ENCODE results near the gene GUF1. TPM values are rescaled to one million over a fixed set of nuclear protein-coding genes. Genes with fewer than 3 reads are reported as not detected.
A peak's percentile ranks its signal among the peaks of the same experiment; 100 is the strongest.

GUF1 gene, protein sequence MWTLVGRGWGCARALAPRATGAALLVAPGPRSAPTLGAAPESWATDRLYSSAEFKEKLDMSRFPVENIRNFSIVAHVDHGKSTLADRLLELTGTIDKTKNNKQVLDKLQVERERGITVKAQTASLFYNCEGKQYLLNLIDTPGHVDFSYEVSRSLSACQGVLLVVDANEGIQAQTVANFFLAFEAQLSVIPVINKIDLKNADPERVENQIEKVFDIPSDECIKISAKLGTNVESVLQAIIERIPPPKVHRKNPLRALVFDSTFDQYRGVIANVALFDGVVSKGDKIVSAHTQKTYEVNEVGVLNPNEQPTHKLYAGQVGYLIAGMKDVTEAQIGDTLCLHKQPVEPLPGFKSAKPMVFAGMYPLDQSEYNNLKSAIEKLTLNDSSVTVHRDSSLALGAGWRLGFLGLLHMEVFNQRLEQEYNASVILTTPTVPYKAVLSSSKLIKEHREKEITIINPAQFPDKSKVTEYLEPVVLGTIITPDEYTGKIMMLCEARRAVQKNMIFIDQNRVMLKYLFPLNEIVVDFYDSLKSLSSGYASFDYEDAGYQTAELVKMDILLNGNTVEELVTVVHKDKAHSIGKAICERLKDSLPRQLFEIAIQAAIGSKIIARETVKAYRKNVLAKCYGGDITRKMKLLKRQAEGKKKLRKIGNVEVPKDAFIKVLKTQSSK
- total RNA-seq = 10 to 100 TPM; 12.9 to 25.5 (median 21.0) TPM
- 10 to 100 TPM; 11.6 to 35.5 (median 12.3) TPM for polyA plus RNA-seq
- long read RNA-seq, donor 1, full-length matches to known transcripts = 2 of 2 reads
- long read RNA-seq, donor 1, partial matches to known transcripts = 0 of 2 reads
- long read RNA-seq, donor 1, other reads (novel, unspliced or antisense) = 0 of 2 reads
- long read RNA-seq, donor 2 = 0 reads
- long read RNA-seq, donor 3, full-length matches to known transcripts = 7 of 22 reads
- long read RNA-seq, donor 3, partial matches to known transcripts = 0 of 22 reads
- long read RNA-seq, donor 3, other reads (novel, unspliced or antisense) = 15 of 22 reads
- long read RNA-seq, donor 4, full-length matches to known transcripts = 3 of 7 reads
- long read RNA-seq, donor 4, partial matches to known transcripts = 3 of 7 reads
- long read RNA-seq, donor 4, other reads (novel, unspliced or antisense) = 1 of 7 reads
- long read RNA-seq, donor 5, full-length matches to known transcripts = 24 of 41 reads
- long read RNA-seq, donor 5, partial matches to known transcripts = 2 of 41 reads
- long read RNA-seq, donor 5, other reads (novel, unspliced or antisense) = 15 of 41 reads
- long read RNA-seq, donor 6, partial matches to known transcripts = 2 of 6 reads
- long read RNA-seq, donor 6, other reads (novel, unspliced or antisense) = 4 of 6 reads
- long read RNA-seq, donor 7, full-length matches to known transcripts = 2 of 2 reads
- long read RNA-seq, donor 7, partial matches to known transcripts = 0 of 2 reads
- long read RNA-seq, donor 7, other reads (novel, unspliced or antisense) = 0 of 2 reads
- long read RNA-seq, donor 8, full-length matches to known transcripts = 1 of 30 reads
- long read RNA-seq, donor 8, partial matches to known transcripts = 12 of 30 reads
- long read RNA-seq, donor 8, other reads (novel, unspliced or antisense) = 17 of 30 reads
- long read RNA-seq, donor 9, full-length matches to known transcripts = 2 of 2 reads
- long read RNA-seq, donor 9, partial matches to known transcripts = 0 of 2 reads
- long read RNA-seq, donor 9, other reads (novel, unspliced or antisense) = 0 of 2 reads
- long read RNA-seq, donor 10, full-length matches to known transcripts = 3 of 13 reads
- long read RNA-seq, donor 10, partial matches to known transcripts = 0 of 13 reads
- long read RNA-seq, donor 10, other reads (novel, unspliced or antisense) = 10 of 13 reads

DNA sequence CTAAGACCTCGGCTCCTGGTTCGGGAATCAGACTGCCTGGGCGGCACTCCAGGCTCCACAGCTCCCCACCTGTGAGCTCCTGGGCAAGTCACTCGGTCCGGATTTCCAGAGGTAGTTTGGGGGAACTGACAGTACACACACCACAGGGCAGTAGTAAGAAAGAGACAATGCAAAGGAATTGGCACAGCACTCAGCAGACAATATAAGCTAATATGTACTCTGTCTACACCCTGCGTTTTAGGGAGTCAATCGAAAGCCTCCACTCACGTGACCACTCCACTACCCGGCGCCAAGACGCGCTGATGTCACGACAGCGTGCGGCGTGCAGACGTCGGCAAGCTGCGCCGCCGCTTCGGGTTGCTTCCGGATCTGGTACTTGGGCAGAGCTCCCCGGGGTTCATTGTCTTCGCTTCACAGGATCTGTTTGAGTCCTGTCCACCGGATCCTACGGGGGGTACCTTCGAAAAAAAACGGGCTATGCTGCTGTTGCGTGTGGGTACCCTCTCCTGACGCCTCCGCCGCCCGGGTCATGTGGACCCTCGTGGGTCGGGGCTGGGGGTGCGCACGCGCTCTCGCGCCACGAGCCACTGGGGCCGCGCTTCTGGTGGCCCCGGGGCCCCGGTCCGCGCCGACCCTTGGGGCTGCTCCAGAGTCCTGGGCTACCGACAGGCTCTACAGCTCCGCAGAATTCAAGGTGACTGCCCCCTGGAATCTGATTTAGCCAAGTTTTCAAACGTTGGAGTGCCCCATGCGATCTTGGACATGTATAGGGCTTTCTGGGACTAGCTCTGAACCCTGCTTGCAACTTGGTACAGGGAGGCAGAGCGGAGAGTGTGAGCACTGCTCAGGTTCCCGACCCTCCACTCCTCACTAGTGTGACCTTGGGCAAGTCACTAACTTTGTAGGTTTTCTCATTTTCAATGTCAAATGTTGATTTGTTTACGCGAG is at the start of gene GUF1:
TSS of gene GUF1 (plus strand) at position 327 of the 948 bp plus-strand sequence. CDS start at position 530, 203 bp downstream.
- Histone ChIP-seq H3K4me1 (replicated peaks in 1 of 2) (peaks cover 9 to 26% of the 10 kb centered on the region in 2 donors), H3K4me3 (peak within 1 kb of the TSS; percentile 41 to 97 (median 90)), H3K9me3 (replicated peaks in 1 of 3) (no peaks in the 10 kb centered on the region), H3K36me3 (replicated peaks in 1 of 2) (peaks cover 0 to 3% of the 10 kb centered on the region in 2 donors), H3K27me3 (no peaks in the 10 kb centered on the region), H3K27ac (peak within 1 kb of the TSS; percentile 45 to 93 (median 90))
- peak; percentile 89 to 95 (median 91) for DNase-seq
- TF ChIP-seq, protein P1, sequence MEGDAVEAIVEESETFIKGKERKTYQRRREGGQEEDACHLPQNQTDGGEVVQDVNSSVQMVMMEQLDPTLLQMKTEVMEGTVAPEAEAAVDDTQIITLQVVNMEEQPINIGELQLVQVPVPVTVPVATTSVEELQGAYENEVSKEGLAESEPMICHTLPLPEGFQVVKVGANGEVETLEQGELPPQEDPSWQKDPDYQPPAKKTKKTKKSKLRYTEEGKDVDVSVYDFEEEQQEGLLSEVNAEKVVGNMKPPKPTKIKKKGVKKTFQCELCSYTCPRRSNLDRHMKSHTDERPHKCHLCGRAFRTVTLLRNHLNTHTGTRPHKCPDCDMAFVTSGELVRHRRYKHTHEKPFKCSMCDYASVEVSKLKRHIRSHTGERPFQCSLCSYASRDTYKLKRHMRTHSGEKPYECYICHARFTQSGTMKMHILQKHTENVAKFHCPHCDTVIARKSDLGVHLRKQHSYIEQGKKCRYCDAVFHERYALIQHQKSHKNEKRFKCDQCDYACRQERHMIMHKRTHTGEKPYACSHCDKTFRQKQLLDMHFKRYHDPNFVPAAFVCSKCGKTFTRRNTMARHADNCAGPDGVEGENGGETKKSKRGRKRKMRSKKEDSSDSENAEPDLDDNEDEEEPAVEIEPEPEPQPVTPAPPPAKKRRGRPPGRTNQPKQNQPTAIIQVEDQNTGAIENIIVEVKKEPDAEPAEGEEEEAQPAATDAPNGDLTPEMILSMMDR (IDR thresholded peaks at IDR 0.05) = peak in 1 of 6 experiments; percentile 5
- TF ChIP-seq POLR2A (IDR thresholded peaks at IDR 0.05) = peak; percentile 30 to 59
- 0% methylated on average over 14 to 57 of the region's 57 CpGs for WGBS, 4 donors
- intact Hi-C loops (cut with DNase I) = no loop called here

DNA sequence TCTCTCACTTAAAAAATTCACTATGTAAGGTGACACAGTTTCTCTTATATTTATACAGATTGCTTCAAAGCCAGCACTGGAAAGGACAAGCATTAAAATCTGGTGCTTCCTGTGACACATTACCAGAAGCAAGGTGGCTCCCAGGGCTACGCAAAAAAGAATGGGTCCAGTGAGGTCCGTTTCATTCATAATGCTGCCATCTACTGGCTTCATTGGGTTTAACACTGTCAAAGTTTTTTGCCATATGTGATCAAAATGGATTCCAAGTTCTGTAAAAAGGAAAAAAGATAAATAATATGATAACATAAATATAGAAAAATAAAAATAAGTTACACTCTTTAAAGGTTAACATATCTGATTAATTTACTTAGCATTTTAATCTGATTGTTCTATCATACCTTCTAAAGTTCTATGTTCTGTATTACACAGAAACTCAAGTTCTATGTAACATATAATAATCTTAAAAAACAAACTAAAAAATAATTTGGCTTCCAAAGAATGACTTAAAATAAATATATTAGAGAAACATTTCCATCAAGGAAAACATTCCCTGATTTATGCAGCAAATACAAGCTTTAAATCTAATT is 48.8 kb upstream of the GUF1 start:
- no peak overlapping the region for H3K27ac ChIP-seq
- no peak overlapping the region for H3K4me3 ChIP-seq
- H3K27me3 ChIP-seq = no peaks in the 10 kb centered on the region
- DNase-seq = peak; percentile 27 to 57 (median 33)
- H3K9me3 ChIP-seq (replicated peaks in 1 of 3) = no peaks in the 10 kb centered on the region
- intact Hi-C loops (cut with DNase I) = no loop called here
- H3K36me3 ChIP-seq (replicated peaks in 1 of 2) = no peaks in the 10 kb centered on the region
- TF ChIP-seq POLR2A (IDR thresholded peaks at IDR 0.05) = no peak
- TF ChIP-seq, protein P1 (IDR thresholded peaks at IDR 0.05) = peak; percentile 34 to 68 (median 52)
- 0 to 3% (median 0%) methylated on average over 2 of the region's 2 CpGs for WGBS, 4 donors
- no peaks in the 10 kb centered on the region for H3K4me1 ChIP-seq (replicated peaks in 1 of 2)

DNA sequence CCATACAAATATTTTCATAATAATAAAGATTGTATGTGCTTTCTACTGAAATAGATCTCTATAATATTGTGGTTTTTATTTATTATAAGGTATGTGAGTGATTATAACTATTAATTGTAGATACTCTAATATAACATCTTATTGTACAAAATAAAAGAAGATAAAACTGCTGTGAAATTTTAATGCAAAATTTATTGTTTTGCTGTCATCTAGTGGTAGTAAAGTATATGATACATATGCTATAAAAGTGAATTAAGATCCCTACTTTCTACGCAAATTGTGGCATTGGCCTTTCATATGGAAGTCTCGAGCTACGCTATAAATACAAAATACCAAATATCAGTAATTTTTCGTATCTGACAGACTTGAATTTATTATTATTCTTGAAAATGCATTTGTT is 46.1 kb upstream of the GUF1 start:
- WGBS, 4 donors = 63 to 78% (median 71%) methylated on average over 4 of the region's 4 CpGs
- no peaks in the 10 kb centered on the region for H3K27me3 ChIP-seq
- H3K36me3 ChIP-seq (replicated peaks in 1 of 2) = no peaks in the 10 kb centered on the region
- no peaks in the 10 kb centered on the region for H3K9me3 ChIP-seq (replicated peaks in 1 of 3)
- intact Hi-C loops (cut with DNase I) = loop anchor here in 1 of 2 donors (10.0 kb wide), 1 partner anchor 1497 kb away; no protein-coding TSS in a partner anchor
- TF ChIP-seq POLR2A (IDR thresholded peaks at IDR 0.05) = no peak
- TF ChIP-seq, protein P1 (IDR thresholded peaks at IDR 0.05) = no peak
- H3K4me1 ChIP-seq (replicated peaks in 1 of 2) = no peaks in the 10 kb centered on the region
- no peak overlapping the region for H3K4me3 ChIP-seq
- DNase-seq = no peak
- H3K27ac ChIP-seq = no peak overlapping the region

Measured in adrenal gland (tissue), 19 donors.